GM12878 (cell line): ENCODE measurements around the gene DPH1. TPM values are rescaled to one million over a fixed set of nuclear protein-coding genes. Genes with fewer than 3 reads are reported as not detected.
A peak's percentile ranks its signal among the peaks of the same experiment; 100 is the strongest.

Experiments used
- BACH1 ChIP-seq: fragments of 450-650 bp; IDR thresholded peaks from 2 replicates; pipeline ENCODE4 v1.6.1; 2017; ENCODE audit warnings: mild to moderate bottlenecking, borderline replicate concordance
- BHLHE40 ChIP-seq, 2 experiments: fragments of 450-650 bp in 1 of 2; IDR thresholded peaks; 2 replicates each; pipeline ENCODE4 v1.6.1; 2011 to 2017; ENCODE audit warnings: low read depth in 2 of 2, borderline replicate concordance in 1 of 2, improper control_type of control experiment in 1 of 2, low read length in 1 of 2, mild to moderate bottlenecking in 1 of 2
- ESRRA ChIP-seq: IDR thresholded peaks from 2 replicates; pipeline ENCODE4 v1.6.1; 2012; ENCODE audit warnings: mild to moderate bottlenecking, low read length, improper control_type of control experiment
- MYB ChIP-seq: fragments of 150-350 bp; IDR thresholded peaks from 2 replicates; pipeline ENCODE4 v1.6.1; 2014; ENCODE audit warnings: mild to moderate bottlenecking, low read depth, low read length, borderline replicate concordance
- MYC ChIP-seq: IDR thresholded peaks from 2 replicates; pipeline ENCODE4 v1.6.1; 2011; ENCODE audit warnings: mild to moderate bottlenecking, low read length, moderate library complexity, inconsistent platforms; ENCODE audit not compliant: insufficient read depth, insufficient replicate concordance, insufficient read length, severe bottlenecking
- NBN ChIP-seq: fragments of 450-650 bp; IDR thresholded peaks from 2 replicates; pipeline ENCODE4 v1.6.1; 2016
- NFYB ChIP-seq: IDR thresholded peaks from 2 replicates; pipeline ENCODE4 v1.6.1; 2011; ENCODE audit warnings: low read depth, mild to moderate bottlenecking, low read length, improper control_type of control experiment, moderate library complexity; ENCODE audit not compliant: insufficient read depth
- RB1 ChIP-seq: fragments of 450-650 bp; formaldehyde crosslinking; IDR thresholded peaks from 2 replicates; pipeline ENCODE4 v1.6.1; 2017; ENCODE audit warnings: mild to moderate bottlenecking, borderline replicate concordance
- SREBF1 ChIP-seq: IDR thresholded peaks from 2 replicates; pipeline ENCODE4 v1.6.1; 2012; ENCODE audit warnings: mild to moderate bottlenecking, low read length
- TARDBP ChIP-seq: IDR thresholded peaks from 2 replicates; pipeline ENCODE4 v1.6.1; 2016; ENCODE audit warnings: borderline replicate concordance
- polyA plus RNA-seq, 11 experiments: library from polyadenylated mRNA; depleted of rRNA in 4 of 11; unstranded in 6 of 11; stranded (reverse) in 5 of 11; fragments of >200 nt; fragmentation: Nextera tagmentation in 4 of 11; fragmentation: Illumina TruSeq in 1 of 11; extraction: Ambion mirVana in 4 of 11; extraction: Trizol in 1 of 11; gene quantifications; 1 replicate in 1 of 11; 2 replicates in 10 of 11; pipeline versions ENCODE4 v1.2.1 to v1.2.3, GENCODE V29; 2011 to 2016; ENCODE audit warnings: inconsistent platforms in 2 of 11, missing spikeins in 2 of 11, low read depth in 1 of 11
- total RNA-seq, 4 experiments: library from RNA; depleted of rRNA in 3 of 4; stranded (reverse); fragments of >200 nt in 3 of 4; fragmentation: Illumina TruSeq in 1 of 4; extraction: Trizol in 1 of 4; gene quantifications; 2 replicates each; pipeline versions ENCODE4 v1.2.1 to v1.2.3, GENCODE V29; 2013 to 2021
- TF ChIP-seq, protein P1 (sequence below): fragments of 450-650 bp; IDR thresholded peaks from 2 replicates; pipeline ENCODE4 v1.6.1; 2017; ENCODE audit warnings: mild to moderate bottlenecking, moderate library complexity
- TF ChIP-seq, protein P2 (sequence below): IDR thresholded peaks from 2 replicates; pipeline ENCODE4 v1.6.1; 2012; ENCODE audit warnings: low read depth, low read length, improper control_type of control experiment
- TF ChIP-seq, protein P3 (sequence below): fragments of 450-650 bp; IDR thresholded peaks from 2 replicates; pipeline ENCODE4 v1.6.1; 2018; ENCODE audit warnings: borderline replicate concordance, mild to moderate bottlenecking; ENCODE audit not compliant: partially characterized antibody
- TF ChIP-seq, protein P4 (sequence below): fragments of 450-650 bp; IDR thresholded peaks from 2 replicates; pipeline ENCODE4 v1.6.1; 2016; ENCODE audit warnings: mild to moderate bottlenecking

The DPH1 gene
- total and polyA plus RNA-seq, 10 of the 15 experiments (the other 5 are each of a cell fraction or from before 2014, with no cell fraction given), result 0.29 to 33.6 (median 20.2) TPM

DNA sequence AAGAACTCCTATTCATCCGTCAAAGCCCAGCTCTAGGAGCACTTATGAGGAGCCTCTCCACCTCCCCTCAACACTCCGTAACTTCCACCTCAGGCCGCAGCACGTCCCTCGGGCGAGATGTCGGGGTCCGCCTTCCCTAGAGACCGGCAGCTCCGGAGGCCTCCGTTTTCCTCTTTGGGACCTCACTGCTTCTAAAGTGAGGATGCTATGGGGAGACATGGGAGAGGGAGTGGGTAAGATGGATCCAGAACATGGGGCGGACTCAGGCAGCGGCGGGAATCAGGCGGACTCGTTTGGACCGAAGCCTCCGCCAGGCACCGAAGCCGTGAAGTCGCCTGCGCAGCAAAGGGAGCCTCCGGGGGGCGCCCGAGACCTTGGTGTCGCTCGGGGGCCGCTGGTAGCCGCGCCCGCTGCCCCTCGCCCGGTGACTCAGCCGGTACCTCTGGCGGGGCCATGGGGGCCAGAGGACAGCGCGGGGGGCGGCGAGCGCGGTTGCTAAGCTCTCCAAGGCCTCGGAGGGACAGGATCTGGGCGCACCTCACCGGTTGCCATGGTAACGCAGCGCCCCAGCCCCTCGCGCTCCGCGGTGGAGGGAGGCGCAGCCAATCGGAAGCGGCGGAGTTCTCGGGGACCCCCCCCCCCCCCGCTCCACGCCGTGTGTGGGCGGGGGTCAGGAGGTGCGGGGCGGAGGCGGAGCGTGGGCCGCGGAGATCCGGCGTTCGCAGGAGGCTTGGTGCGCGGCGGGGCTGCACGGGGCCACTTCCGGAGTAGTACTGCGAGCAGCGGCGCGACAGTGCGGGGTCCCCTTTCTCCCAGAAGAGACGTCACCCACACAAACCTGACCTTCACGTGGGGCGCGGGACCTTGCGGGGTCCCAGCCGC, 23.7 kb downstream of the DPH1 start (continued):
- TF ChIP-seq, protein P1, sequence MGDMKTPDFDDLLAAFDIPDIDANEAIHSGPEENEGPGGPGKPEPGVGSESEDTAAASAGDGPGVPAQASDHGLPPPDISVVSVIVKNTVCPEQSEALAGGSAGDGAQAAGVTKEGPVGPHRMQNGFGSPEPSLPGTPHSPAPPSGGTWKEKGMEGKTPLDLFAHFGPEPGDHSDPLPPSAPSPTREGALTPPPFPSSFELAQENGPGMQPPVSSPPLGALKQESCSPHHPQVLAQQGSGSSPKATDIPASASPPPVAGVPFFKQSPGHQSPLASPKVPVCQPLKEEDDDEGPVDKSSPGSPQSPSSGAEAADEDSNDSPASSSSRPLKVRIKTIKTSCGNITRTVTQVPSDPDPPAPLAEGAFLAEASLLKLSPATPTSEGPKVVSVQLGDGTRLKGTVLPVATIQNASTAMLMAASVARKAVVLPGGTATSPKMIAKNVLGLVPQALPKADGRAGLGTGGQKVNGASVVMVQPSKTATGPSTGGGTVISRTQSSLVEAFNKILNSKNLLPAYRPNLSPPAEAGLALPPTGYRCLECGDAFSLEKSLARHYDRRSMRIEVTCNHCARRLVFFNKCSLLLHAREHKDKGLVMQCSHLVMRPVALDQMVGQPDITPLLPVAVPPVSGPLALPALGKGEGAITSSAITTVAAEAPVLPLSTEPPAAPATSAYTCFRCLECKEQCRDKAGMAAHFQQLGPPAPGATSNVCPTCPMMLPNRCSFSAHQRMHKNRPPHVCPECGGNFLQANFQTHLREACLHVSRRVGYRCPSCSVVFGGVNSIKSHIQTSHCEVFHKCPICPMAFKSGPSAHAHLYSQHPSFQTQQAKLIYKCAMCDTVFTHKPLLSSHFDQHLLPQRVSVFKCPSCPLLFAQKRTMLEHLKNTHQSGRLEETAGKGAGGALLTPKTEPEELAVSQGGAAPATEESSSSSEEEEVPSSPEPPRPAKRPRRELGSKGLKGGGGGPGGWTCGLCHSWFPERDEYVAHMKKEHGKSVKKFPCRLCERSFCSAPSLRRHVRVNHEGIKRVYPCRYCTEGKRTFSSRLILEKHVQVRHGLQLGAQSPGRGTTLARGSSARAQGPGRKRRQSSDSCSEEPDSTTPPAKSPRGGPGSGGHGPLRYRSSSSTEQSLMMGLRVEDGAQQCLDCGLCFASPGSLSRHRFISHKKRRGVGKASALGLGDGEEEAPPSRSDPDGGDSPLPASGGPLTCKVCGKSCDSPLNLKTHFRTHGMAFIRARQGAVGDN, result peak; percentile 43; the same call in 1 of the 2 replicates
- TF ChIP-seq TARDBP (0 out of 2 replicates have a peak, but pooled peaks have one; percentile 11), MYC (no peak), ESRRA (no peak), SREBF1 (no peak), BACH1 (0 out of 2 replicates have a peak, but pooled peaks have one; percentile 53), BHLHE40 (IDR thresholded peaks at IDR 0.05; ENCODE audit: borderline replicate concordance in 1 of 2, low read depth in 2 of 2, low read length in 1 of 2) (peak; percentile 18 to 81; a peak in 3 of 4 replicates), NFYB (peak; percentile 40; the same call in 1 of the 2 replicates), MYB (no peak), NBN (0 out of 2 replicates have a peak, but pooled peaks have one; percentile 32), RB1 (peak; percentile 51; the same call in 1 of the 2 replicates)
- TF ChIP-seq, protein P2, sequence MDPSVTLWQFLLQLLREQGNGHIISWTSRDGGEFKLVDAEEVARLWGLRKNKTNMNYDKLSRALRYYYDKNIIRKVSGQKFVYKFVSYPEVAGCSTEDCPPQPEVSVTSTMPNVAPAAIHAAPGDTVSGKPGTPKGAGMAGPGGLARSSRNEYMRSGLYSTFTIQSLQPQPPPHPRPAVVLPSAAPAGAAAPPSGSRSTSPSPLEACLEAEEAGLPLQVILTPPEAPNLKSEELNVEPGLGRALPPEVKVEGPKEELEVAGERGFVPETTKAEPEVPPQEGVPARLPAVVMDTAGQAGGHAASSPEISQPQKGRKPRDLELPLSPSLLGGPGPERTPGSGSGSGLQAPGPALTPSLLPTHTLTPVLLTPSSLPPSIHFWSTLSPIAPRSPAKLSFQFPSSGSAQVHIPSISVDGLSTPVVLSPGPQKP, result peak; percentile 51
- TF ChIP-seq, protein P3, sequence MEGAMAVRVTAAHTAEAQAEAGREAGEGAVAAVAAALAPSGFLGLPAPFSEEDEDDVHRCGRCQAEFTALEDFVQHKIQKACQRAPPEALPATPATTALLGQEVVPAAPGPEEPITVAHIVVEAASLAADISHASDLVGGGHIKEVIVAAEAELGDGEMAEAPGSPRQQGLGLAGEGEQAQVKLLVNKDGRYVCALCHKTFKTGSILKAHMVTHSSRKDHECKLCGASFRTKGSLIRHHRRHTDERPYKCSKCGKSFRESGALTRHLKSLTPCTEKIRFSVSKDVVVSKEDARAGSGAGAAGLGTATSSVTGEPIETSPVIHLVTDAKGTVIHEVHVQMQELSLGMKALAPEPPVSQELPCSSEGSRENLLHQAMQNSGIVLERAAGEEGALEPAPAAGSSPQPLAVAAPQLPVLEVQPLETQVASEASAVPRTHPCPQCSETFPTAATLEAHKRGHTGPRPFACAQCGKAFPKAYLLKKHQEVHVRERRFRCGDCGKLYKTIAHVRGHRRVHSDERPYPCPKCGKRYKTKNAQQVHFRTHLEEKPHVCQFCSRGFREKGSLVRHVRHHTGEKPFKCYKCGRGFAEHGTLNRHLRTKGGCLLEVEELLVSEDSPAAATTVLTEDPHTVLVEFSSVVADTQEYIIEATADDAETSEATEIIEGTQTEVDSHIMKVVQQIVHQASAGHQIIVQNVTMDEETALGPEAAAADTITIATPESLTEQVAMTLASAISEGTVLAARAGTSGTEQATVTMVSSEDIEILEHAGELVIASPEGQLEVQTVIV, result no peak
- TF ChIP-seq, protein P4, sequence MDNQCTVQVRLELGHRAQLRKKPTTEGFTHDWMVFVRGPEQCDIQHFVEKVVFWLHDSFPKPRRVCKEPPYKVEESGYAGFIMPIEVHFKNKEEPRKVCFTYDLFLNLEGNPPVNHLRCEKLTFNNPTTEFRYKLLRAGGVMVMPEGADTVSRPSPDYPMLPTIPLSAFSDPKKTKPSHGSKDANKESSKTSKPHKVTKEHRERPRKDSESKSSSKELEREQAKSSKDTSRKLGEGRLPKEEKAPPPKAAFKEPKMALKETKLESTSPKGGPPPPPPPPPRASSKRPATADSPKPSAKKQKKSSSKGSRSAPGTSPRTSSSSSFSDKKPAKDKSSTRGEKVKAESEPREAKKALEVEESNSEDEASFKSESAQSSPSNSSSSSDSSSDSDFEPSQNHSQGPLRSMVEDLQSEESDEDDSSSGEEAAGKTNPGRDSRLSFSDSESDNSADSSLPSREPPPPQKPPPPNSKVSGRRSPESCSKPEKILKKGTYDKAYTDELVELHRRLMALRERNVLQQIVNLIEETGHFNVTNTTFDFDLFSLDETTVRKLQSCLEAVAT, result peak; percentile 40; the same call in 1 of the 2 replicates
